HG03097 (cell line): ENCODE measurements around the gene HAPLN2.
"Not testable (repeated sequence)": the region's sequence is repeated elsewhere in the genome, so short reads cannot be mapped to it uniquely, and the experiment has no call there.

Experiments
- ATAC-seq: cut with Tn5 transposase; IDR thresholded peaks from one replicate; pipeline ENCODE4 v1.9.1; 2021; ENCODE audit not compliant: unreplicated experiment, low FRiP score

The HAPLN2 gene

DNA sequence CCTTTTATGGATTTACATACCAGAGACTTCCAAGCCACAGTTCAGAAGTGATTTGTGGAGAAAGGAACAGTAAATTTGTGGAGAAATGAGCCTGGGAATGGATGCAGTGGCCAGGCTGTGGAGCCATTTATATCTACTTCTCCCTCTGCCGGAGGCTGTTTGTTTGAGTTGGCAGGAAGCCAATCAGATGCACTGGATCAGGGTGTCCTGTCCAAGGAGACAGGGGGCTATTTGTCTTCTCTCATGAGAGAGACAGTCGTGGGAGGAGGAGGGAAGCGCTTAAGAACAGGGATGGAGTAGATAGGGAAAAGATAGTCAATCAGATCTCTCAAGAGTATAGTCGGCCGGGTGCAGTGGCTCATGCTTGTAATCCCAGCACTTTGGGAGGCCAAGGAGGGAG, 2.8 kb upstream of the HAPLN2 start:
- no peak for ATAC-seq

GRCh38 chr1:156619582-156619955, 354 bp downstream of the HAPLN2 start:
- no peak for ATAC-seq

- no peak for ATAC-seq
Measured at GRCh38 chr1:156622581-156623297, 3.5 kb downstream of the HAPLN2 start.

DNA sequence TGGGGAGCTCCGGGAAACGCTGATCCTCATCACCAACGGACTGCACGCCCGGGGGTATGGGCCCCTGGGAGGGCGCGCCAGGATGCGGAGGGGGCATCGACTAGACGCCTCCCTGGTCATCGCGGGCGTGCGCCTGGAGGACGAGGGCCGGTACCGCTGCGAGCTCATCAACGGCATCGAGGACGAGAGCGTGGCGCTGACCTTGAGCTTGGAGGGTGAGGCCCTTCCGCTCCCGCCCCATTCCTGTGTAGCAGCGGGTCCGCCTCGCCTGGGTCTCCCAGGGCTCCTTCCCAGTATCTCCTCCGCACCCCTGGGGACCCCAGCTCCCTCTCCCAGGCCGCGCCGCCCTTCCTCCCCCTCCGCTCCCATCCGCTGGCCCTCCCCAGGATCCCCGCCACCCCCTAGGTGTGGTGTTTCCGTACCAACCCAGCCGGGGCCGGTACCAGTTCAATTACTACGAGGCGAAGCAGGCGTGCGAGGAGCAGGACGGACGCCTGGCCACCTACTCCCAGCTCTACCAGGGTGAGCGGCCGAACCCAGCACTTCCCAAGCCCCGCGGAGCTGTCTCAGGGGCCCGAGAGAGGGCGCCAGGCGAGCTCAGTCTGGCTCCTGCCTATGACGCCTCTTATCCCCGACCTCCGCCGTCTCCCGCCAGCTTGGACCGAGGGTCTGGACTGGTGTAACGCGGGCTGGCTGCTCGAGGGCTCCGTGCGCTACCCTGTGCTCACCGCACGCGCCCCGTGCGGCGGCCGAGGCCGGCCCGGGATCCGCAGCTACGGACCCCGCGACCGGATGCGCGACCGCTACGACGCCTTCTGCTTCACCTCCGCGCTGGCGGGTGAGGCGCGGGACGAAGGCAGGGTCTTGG, 5.0 kb downstream of the HAPLN2 start:
- no peak for ATAC-seq

- ATAC-seq = no peak
Measured at GRCh38 chr1:156624814-156625435, 5.7 kb downstream of the HAPLN2 start.

GRCh38 chr1:156625436-156626078, 6.3 kb downstream of the HAPLN2 start:
- no peak for ATAC-seq

DNA sequence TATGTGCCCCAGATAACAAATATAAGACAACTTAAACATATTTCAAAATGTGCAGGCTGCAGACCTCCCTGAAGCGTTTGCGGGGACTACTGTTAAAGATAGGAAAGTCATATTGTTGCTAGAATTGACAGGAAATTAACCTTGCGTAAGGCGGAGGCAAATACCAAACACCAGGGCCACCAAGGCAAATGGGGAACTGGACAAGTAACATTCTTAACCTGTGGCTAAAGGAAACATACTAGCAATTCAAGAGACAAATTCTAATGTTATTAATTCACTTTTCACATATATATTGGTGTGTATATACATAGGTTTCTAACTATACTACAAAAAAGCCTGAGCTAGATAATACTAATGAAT, 6.8 kb downstream of the HAPLN2 start:
- ATAC-seq = no peak

DNA sequence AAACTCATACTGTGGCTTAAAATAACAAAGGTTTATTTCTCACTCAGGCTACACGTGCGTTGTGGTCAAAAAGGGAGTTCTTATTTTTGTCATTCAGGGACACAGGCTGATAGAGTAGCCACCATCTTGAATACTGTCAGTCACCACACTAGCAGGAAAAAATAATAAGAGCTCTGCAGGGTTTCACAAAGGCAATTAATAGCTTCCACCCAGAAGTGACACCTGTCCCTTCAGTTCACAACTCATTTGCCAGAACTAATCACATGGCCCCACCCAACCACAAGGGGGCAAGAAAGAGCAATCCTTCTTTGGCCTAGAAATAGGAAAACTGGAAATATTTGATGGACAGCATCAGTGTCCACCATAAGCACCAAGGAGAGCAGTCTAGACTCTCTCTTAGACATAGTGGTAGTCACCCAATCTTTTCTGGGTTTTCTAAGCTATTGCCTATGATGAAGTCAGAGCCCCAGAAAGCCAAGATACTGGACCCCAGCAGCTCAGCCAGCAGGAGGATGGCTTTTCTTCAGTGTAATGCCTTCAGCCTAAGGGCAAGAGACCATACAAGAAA, 8.2 kb downstream of the HAPLN2 start:
- ATAC-seq = no peak

DNA sequence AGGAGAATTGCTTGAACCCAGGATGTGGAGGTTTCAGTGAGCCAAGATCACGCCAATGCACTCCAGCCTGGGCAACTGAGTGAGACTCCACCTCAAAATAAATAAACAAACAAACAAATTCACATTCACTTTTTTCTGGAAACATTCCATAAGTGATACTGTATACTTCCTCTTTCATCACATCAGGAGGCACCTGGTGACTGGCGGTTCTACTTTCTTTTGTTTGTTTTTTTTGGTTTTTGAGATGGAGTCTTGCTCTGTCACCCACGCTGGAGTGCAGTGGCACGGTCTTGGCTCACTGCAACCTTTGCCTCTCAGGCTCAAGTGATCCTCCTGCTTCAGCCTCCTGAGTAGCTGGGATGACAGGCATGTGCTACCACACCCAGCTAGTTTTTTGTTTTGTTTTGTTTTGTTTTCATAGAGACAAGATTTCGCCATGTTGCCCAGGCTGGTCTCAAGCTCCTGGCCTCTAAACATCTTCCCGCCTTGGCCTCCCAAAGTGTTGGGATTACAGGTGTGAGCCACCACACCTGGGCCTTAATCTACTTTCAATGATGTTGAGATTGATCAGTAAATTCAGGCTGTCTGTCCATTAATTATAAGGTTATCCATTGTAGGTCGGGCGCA, 10.7 kb downstream of the HAPLN2 start:
- ATAC-seq = no peak

DNA sequence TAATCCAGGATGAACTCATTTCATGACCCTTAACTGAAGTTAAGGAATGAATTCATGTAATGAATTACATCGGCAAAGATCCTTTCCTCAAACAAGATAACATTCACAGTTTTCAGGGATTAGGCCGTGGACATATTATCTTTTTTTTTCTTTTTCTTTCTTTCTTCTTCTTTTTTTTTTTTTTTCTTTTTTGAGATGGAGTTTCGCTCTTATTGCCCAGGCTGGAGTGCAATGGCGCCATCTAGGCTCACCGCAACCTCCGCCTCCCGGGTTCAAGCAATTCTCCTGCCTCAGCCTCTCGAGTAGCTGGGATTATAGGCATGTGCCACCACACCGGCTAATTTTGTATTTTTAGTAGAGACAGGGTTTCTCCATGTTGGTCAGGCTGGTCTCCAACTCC, 11.9 kb downstream of the HAPLN2 start:
- ATAC-seq = not testable (repeated sequence)

- ATAC-seq = no peak
Measured at GRCh38 chr1:156632355-156632754, 13.1 kb downstream of the HAPLN2 start.

GRCh38 chr1:156638189-156638985, 19.2 kb downstream of the HAPLN2 start:
- ATAC-seq = no peak

DNA sequence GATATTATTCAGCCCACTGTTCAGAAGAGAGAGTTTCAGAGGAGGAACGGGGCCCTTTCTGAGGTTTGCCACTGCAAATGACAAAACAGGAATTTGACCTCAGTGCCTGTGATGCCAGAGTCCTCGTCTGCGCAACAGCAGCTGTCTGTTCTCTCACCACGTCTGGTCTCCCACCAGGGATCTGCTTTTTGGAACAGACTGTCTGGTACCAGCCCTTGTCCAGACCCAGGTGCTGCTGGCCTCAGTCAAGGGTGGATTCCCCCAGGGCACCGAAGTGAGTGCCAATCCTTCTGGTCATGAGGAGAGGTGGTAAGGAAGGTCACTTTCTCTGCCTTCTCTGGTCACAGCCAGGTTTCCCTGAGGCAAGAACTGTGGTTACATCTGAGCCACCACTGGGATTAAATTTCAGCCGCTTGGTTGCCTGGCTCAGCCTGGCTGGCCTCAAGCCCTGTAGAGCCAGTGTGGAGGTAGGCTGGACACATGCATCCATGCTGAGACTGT, 20.4 kb downstream of the HAPLN2 start:
- no peak for ATAC-seq

GRCh38 chr1:156640842-156641706, 21.9 kb downstream of the HAPLN2 start:
- no peak for ATAC-seq

DNA sequence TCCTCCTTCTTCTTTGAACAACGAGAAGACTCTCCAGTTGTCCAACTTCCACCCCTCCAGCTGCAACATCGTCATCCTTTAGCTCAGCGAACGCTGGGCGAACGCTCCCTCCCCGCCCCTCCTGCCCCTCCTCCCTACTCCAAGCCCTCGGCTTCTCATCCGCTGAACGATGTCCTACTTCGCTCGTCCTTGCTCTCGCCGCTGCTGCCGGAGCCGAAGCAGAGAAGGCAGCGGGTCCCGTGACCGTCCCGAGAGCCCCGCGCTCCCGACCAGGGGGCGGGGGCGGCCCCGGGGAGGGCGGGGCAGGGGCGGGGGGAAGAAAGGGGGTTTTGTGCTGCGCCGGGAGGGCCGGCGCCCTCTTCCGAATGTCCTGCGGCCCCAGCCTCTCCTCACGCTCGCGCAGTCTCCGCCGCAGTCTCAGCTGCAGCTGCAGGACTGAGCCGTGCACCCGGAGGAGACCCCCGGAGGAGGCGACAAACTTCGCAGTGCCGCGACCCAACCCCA, 22.6 kb downstream of the HAPLN2 start, which contains the start of gene BCAN:
TSS of gene BCAN (plus strand) at position 357 of the 504 bp plus-strand sequence. CDS start 3,938 bp downstream, outside the sequence.
- ATAC-seq = no peak

GRCh38 chr1:156642265-156643048, 23.2 kb downstream of the HAPLN2 start:
- no peak for ATAC-seq

DNA sequence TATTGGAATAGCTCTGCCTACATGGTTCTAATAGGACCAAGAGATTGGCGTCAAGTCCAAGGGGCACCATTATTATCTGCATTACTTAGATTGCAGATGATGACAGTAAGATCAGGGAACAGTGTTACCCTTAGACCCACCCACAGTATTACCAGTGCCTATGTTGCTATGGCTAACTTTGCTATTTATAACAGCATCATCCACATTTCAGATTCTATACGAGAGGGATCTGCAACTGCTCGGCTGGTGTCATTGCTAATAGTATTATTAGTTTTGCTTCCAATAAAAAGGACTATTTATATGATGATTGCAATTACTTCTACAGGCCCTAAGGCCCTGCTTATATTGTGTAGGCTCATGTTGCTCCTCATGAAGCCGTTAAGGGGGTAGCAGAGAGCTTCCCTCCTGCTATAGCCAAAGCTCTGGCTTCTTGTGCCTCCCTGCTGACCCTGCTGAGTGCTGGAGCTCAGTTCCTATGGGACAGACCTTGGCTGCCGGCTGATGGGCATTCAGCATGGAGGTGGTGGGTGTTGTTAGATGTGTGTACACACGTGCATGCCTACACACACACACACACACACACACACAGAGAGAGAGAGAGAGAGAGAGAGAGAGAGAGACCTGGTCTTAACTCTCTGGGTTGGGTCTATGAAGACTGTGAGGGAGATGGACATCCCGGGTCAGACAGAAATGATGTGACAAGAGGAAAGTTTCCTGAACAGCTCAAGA, 24.0 kb downstream of the HAPLN2 start:
- ATAC-seq = no peak
